ENCODE measurements around the gene ARTN.

Gene ARTN

GRCh38 chr1:43974443-43975248 is 41.0 kb downstream of the ARTN start, which contains the start of gene ATP6V0B:
ATP6V0B (plus strand) TSS chr1:43974960; CDS start chr1:43975041, 81 bp downstream.
- DNase-seq: peak; percentile 97

- DNase-seq: peak; percentile 43
Observed at GRCh38 chr1:43975249-43975961, 41.8 kb downstream of the ARTN start.

GRCh38 chr1:43976045-43976444 is 42.4 kb downstream of the ARTN start:
- DNase-seq: no peak

- no peak for DNase-seq
Observed at GRCh38 chr1:43976890-43977289, 43.3 kb downstream of the ARTN start.

GRCh38 chr1:43977376-43978263 is 44.0 kb downstream of the ARTN start:
- DNase-seq: no peak

- DNase-seq: no peak
Observed at GRCh38 chr1:43978264-43978550, 44.6 kb downstream of the ARTN start.

GRCh38 chr1:43978551-43979260 is 45.1 kb downstream of the ARTN start, which contains the start of gene B4GALT2:
B4GALT2 (plus strand) TSS chr1:43979210; CDS start chr1:43981161, 1,951 bp downstream.
- DNase-seq: peak; percentile 54

- DNase-seq: no peak
Observed at GRCh38 chr1:43979261-43979527, 45.6 kb downstream of the ARTN start.

GRCh38 chr1:43979528-43980254 is 46.1 kb downstream of the ARTN start:
- DNase-seq: peak; percentile 46

GRCh38 chr1:43980255-43981134 is 46.9 kb downstream of the ARTN start:
- DNase-seq: no peak

GRCh38 chr1:43981135-43981491 is 47.5 kb downstream of the ARTN start:
- no peak for DNase-seq

- DNase-seq: no peak
Observed at GRCh38 chr1:43981636-43982035, 48.0 kb downstream of the ARTN start.

- DNase-seq: no peak
Observed at GRCh38 chr1:43982241-43982640, 48.6 kb downstream of the ARTN start.

GRCh38 chr1:43982808-43983207 is 49.2 kb downstream of the ARTN start:
- DNase-seq: no peak

GRCh38 chr1:43983253-43983899 is 49.8 kb downstream of the ARTN start:
- no peak for DNase-seq

- DNase-seq: no peak
Observed at GRCh38 chr1:43984855-43985254, 51.3 kb downstream of the ARTN start.

GRCh38 chr1:43985984-43986595 is 52.5 kb downstream of the ARTN start:
- DNase-seq: no peak

GRCh38 chr1:43986712-43987111 is 53.1 kb downstream of the ARTN start:
- no peak for DNase-seq
